Endothelial cell of umbilical vein (primary cell): ENCODE results near the gene ZNF580. TPM values are rescaled to one million over a fixed set of nuclear protein-coding genes. Genes with fewer than 3 reads are reported as not detected.

Experiments used
- BruUV-seq: library from RNA; stranded (reverse); fragments of 400-500 nt; replicated peaks from 2 replicates; lab custom pipeline; 2021; lab: Mats Ljungman, UMichigan
- CTCF ChIA-PET: fragments of 300-600, 350-600 bp; sonication (Branson Sonifier 250); formaldehyde crosslinking; loops from one replicate; lab custom pipeline; 2021; ENCODE audit warnings: antibody characterized with exemption, inconsistent platforms; lab: Charles Lee
- POLR2A ChIA-PET: fragments of 300-600, 350-600 bp; sonication (Branson Sonifier 250); formaldehyde crosslinking; loops from one replicate; lab custom pipeline; 2021; ENCODE audit warnings: antibody characterized with exemption, inconsistent platforms; lab: Charles Lee
- DNase-seq: peaks from one replicate; pipeline ENCODE4 v3.0.0-alpha.2; 2011; ENCODE audit warnings: low read depth, low spot score
- FAIRE-seq: peaks from 2 replicates; lab custom pipeline; 2011; peaks lifted over from hg19 to GRCh38; lab: Jason Lieb, UNC
- H2AFZ ChIP-seq: 2 replicates; pipeline ENCODE4 v1.6.0; 2012; ENCODE audit warnings: low read depth, low read length, control low read depth, inconsistent platforms
- H3K27ac ChIP-seq: 2 replicates; pipeline ENCODE4 v1.5.1; 2011; ENCODE audit warnings: low read depth, mild to moderate bottlenecking, control low read depth, low read length, moderate library complexity; ENCODE audit not compliant: insufficient read depth
- H3K27me3 ChIP-seq, 2 experiments: 2 replicates each; pipeline versions ENCODE4 v1.6.0 to v1.6.1; 2011; ENCODE audit warnings: low read length in 2 of 2, mixed read lengths in 1 of 2; ENCODE audit not compliant: control insufficient read depth in 2 of 2, insufficient read depth in 2 of 2
- H3K36me3 ChIP-seq, 2 experiments: 2 replicates in 1 of 2; 3 replicates in 1 of 2; pipeline ENCODE4 v1.5.1; 2011; ENCODE audit warnings: low read length in 2 of 2, mild to moderate bottlenecking in 1 of 2, moderate library complexity in 1 of 2; ENCODE audit not compliant: control insufficient read depth in 2 of 2, insufficient read depth in 2 of 2; ENCODE audit errors: extremely low read depth in 1 of 2
- H3K4me1 ChIP-seq: 3 replicates; pipeline ENCODE4 v1.5.1; 2011; ENCODE audit warnings: mild to moderate bottlenecking, low read length; ENCODE audit not compliant: control insufficient read depth, insufficient read depth; ENCODE audit errors: extremely low read depth
- H3K4me2 ChIP-seq: 2 replicates; pipeline ENCODE4 v1.6.1; 2011; ENCODE audit warnings: low read length, control low read depth, mixed read lengths; ENCODE audit not compliant: insufficient read depth
- H3K4me3 ChIP-seq, 3 experiments: fragments of 200-600 bp in 1 of 3; sonication (generic), shearing (Covaris generic) in 1 of 3; replicated peaks in 1 of 3; 2 replicates each; pipeline ENCODE4 v1.5.1; 2011 to 2016; ENCODE audit warnings: control low read depth in 3 of 3, low read length in 3 of 3, mild to moderate bottlenecking in 2 of 3, inconsistent platforms in 1 of 3, low read depth in 1 of 3, moderate library complexity in 1 of 3; ENCODE audit not compliant: insufficient read depth in 1 of 3
- H3K79me2 ChIP-seq: 2 replicates; pipeline ENCODE4 v1.6.0; 2012; ENCODE audit warnings: low read length, inconsistent platforms; ENCODE audit not compliant: control insufficient read depth, insufficient read depth
- H3K9ac ChIP-seq: replicated peaks from 2 replicates; pipeline ENCODE3; 2011; ENCODE audit warnings: low read length, control low read depth; ENCODE audit not compliant: insufficient read depth; ENCODE audit errors: extremely low read depth
- H3K9me1 ChIP-seq: replicated peaks from 3 replicates; pipeline ENCODE4 v1.6.0; 2011; ENCODE audit warnings: mild to moderate bottlenecking, low read length; ENCODE audit not compliant: control insufficient read depth, insufficient read depth; ENCODE audit errors: extremely low read depth
- H3K9me3 ChIP-seq: replicated peaks from 2 replicates; pipeline ENCODE4 v1.5.1; 2012; ENCODE audit warnings: low read length, inconsistent platforms; ENCODE audit not compliant: control insufficient read depth, insufficient read depth
- H4K20me1 ChIP-seq: replicated peaks from 2 replicates; pipeline ENCODE3; 2011; ENCODE audit warnings: mild to moderate bottlenecking, low read length; ENCODE audit not compliant: control insufficient read depth, insufficient read depth; ENCODE audit errors: extremely low read depth
- CTCF ChIP-seq, 2 donors: IDR thresholded peaks; 1 replicate in 1 of 2; 2 replicates in 1 of 2; pipeline ENCODE4 v1.5.1; 2011; ENCODE audit warnings: low read length in 2 of 2, mild to moderate bottlenecking in 2 of 2, moderate library complexity in 2 of 2, control low read depth in 1 of 2, inconsistent platforms in 1 of 2, low read depth in 1 of 2; ENCODE audit not compliant: insufficient read depth in 1 of 2; ENCODE audit errors: extremely low read depth in 1 of 2
- EZH2 ChIP-seq: IDR thresholded peaks from 2 replicates; pipeline ENCODE4 v1.6.1; 2012; ENCODE audit warnings: borderline replicate concordance, low read depth, mild to moderate bottlenecking, moderate library complexity, low read length, inconsistent platforms; ENCODE audit not compliant: severe bottlenecking
- FOS ChIP-seq: IDR thresholded peaks from 2 replicates; pipeline ENCODE4 v1.6.1; 2011; ENCODE audit warnings: mild to moderate bottlenecking, low read length, moderate library complexity, borderline replicate concordance; ENCODE audit not compliant: insufficient read depth
- JUN ChIP-seq: IDR thresholded peaks from 2 replicates; pipeline ENCODE4 v1.6.1; 2011; ENCODE audit warnings: borderline replicate concordance, low read depth; ENCODE audit not compliant: insufficient read length, insufficient read depth
- MAX ChIP-seq: IDR thresholded peaks from 2 replicates; pipeline ENCODE4 v1.6.1; 2011; ENCODE audit not compliant: insufficient read depth, insufficient read length
- MYC ChIP-seq: IDR thresholded peaks from one replicate; pipeline ENCODE4 v1.6.1; 2011; ENCODE audit warnings: mild to moderate bottlenecking, low read depth, low read length
- POLR2A ChIP-seq: IDR thresholded peaks from 2 replicates; pipeline ENCODE4 v1.6.1; 2012; ENCODE audit warnings: low read depth, mild to moderate bottlenecking, control low read depth, low read length
- POLR2AphosphoS5 ChIP-seq: IDR thresholded peaks from 2 replicates; pipeline ENCODE4 v1.6.1; 2012; ENCODE audit warnings: low read depth, mild to moderate bottlenecking, control low read depth, low read length, moderate library complexity; ENCODE audit not compliant: insufficient read depth
- dilution Hi-C: fragments of 300-500 bp; cut with MboI; formaldehyde crosslinking; loops from one replicate; pipeline ENCODE4 v1.15.0; 2019; ENCODE audit warnings: low sequenced_read_pairs; ENCODE audit not compliant: extremely low pct_ligation_motif_present
- intact Hi-C: fragments of 100-400 bp; cut with micrococcal nuclease; formaldehyde crosslinking; loops from one replicate; pipeline ENCODE4 v1.10.0; 2022
- polyA plus RNA-seq, 4 experiments: library from polyadenylated mRNA; depleted of rRNA in 3 of 4; stranded (reverse) in 3 of 4; unstranded in 1 of 4; fragments of >200 nt; gene quantifications; 2 replicates each; pipeline versions ENCODE4 v1.2.1 to v1.2.3, GENCODE V29; 2011 to 2012; ENCODE audit warnings: missing spikeins in 1 of 4
- total RNA-seq: library from RNA; stranded (reverse); gene quantifications from 2 replicates; pipeline ENCODE4 v1.2.3, GENCODE V29; 2021

Gene ZNF580
- total and polyA plus RNA-seq, 2 donors (not counting 3 experiments of a cell fraction or from before 2014, with no cell fraction given) = 13.7 to 41.1 TPM

- FAIRE-seq = no peak
- peaks cover 25% of the 10 kb centered on the region for H3K79me2 ChIP-seq
- ChIA-PET POLR2A (interaction anchor here (1.0 to 1.6 kb wide), 2 partner anchors 11 to 48 kb away, joined by 3 to 5 read pairs; no protein-coding TSS in a partner anchor), CTCF (interaction anchor here (0.7 to 3.8 kb wide), 28 partner anchors 11 to 465 kb away, joined by 3 to 40 read pairs (median 6); partner anchors contain the start of genes ZNF628 and ZNF784)
- TF ChIP-seq MAX = no peak
- TF ChIP-seq POLR2AphosphoS5 = no peak
- no peak for TF ChIP-seq POLR2A
- no peak for TF ChIP-seq CTCF (IDR thresholded peaks at IDR 0.05; ENCODE audit: extremely low read depth in 1 of 2, insufficient read depth in 1 of 2, low read depth in 1 of 2, low read length in 2 of 2)
- no peak for TF ChIP-seq MYC
- no peak for TF ChIP-seq FOS
- TF ChIP-seq JUN = no peak
- TF ChIP-seq EZH2 = no peak
- DNase-seq = no peak
- dilution Hi-C loops = loop anchor here (10.0 kb wide), 1 partner anchor 92 kb away; no protein-coding TSS in a partner anchor
- intact Hi-C loops = loop anchor here (1.0 to 10.0 kb wide), 4 partner anchors 89 to 352 kb away; partner anchors contain the start of genes C19orf85, ISOC2, PPP6R1 and RPL28
- H3K9ac ChIP-seq = no peak overlapping the region
- no peak overlapping the region for H2AFZ ChIP-seq
- peaks cover 13% of the 10 kb centered on the region for H3K4me1 ChIP-seq
- H4K20me1 ChIP-seq = no peaks in the 10 kb centered on the region
- H3K27me3 ChIP-seq = no peaks in the 10 kb centered on the region
- BruUV-seq = TSS peak; percentile 38
- no peaks in the 10 kb centered on the region for H3K9me3 ChIP-seq
- no peak overlapping the region for H3K27ac ChIP-seq
- H3K4me3 ChIP-seq = peak overlapping the region in 2 of 3 experiments; percentile 25 to 96
- H3K4me2 ChIP-seq = peak overlapping the region; percentile 59
- no peaks in the 10 kb centered on the region for H3K9me1 ChIP-seq
- H3K36me3 ChIP-seq = peaks cover 0 to 5% of the 10 kb centered on the region in 2 experiments
These were observed 34.4 kb upstream of the ZNF580 start for GRCh38 chr19:55606471-55606787.
